ENCODE results near the gene PODXL.

GRCh38 chr7:131525820-131526219 is 30.6 kb downstream of the PODXL start:
- TF ChIP-seq CTCF (IDR thresholded peaks at IDR 0.05 in 2 of 3, conservative IDR thresholded peaks at IDR 0.05 in 1 of 3; ENCODE audit: borderline replicate concordance in 1 of 3, insufficient read depth in 1 of 3, low read depth in 2 of 3, low read length in 2 of 3) (no peak), EZH2 (IDR thresholded peaks at IDR 0.05) (no peak), MAX (IDR thresholded peaks at IDR 0.05) (no peak), YY1 (IDR thresholded peaks at IDR 0.05; ENCODE audit: extremely low read depth, insufficient replicate concordance, low read depth, low read length) (no peak), EGR1 (IDR thresholded peaks at IDR 0.05; ENCODE audit: low read depth) (no peak), TCF7L2 (IDR thresholded peaks at IDR 0.05; ENCODE audit: borderline replicate concordance, extremely low read depth, insufficient read depth, insufficient read length) (no peak), POLR2A (IDR thresholded peaks at IDR 0.05; ENCODE audit: borderline replicate concordance, extremely low read depth, insufficient read depth, insufficient read length) (no peak), RAD21 (IDR thresholded peaks at IDR 0.05; ENCODE audit: low read depth) (no peak)

All from HCT116 (cell line).